Smooth muscle cell (in vitro differentiated cells): ENCODE measurements around the gene EFCAB5. TPM values are rescaled to one million over a fixed set of nuclear protein-coding genes. Genes with fewer than 3 reads are reported as not detected.

Experiments used
- DNase-seq: peaks from one replicate; lab custom pipeline; 2025; ENCODE audit not compliant: unreplicated experiment; lab: John Stamatoyannopoulos, UW
- H2AFZ ChIP-seq: fragments of 200-600 bp; sonication (generic); 2 replicates; pipeline ENCODE4 v1.6.0; 2016; ENCODE audit warnings: antibody characterized with exemption, low read depth, mild to moderate bottlenecking
- H3F3A ChIP-seq: fragments of 200-600 bp; sonication (generic); 2 replicates; pipeline ENCODE4 v1.6.0; 2017; ENCODE audit warnings: antibody characterized with exemption, low read depth
- H3K27ac ChIP-seq: fragments of 200-600 bp; sonication (generic); 2 replicates; pipeline ENCODE4 v1.5.1; 2016; ENCODE audit warnings: low read depth, mild to moderate bottlenecking
- H3K27me3 ChIP-seq: fragments of 200-600 bp; sonication (generic); 2 replicates; pipeline ENCODE4 v1.6.1; 2016; ENCODE audit warnings: low read depth, mild to moderate bottlenecking
- H3K36me3 ChIP-seq: fragments of 200-600 bp; sonication (generic); 2 replicates; pipeline ENCODE4 v1.5.1; 2016; ENCODE audit warnings: low read depth
- H3K4me1 ChIP-seq: fragments of 200-600 bp; sonication (generic); 2 replicates; pipeline ENCODE4 v1.5.1; 2016; ENCODE audit warnings: low read depth
- H3K4me2 ChIP-seq: fragments of 200-600 bp; sonication (generic); 2 replicates; pipeline ENCODE4 v1.6.0; 2016; ENCODE audit warnings: mild to moderate bottlenecking
- H3K4me3 ChIP-seq: fragments of 200-600 bp; sonication (generic); 2 replicates; pipeline ENCODE4 v1.5.1; 2016; ENCODE audit warnings: mild to moderate bottlenecking
- H3K79me2 ChIP-seq: fragments of 200-600 bp; sonication (generic); 2 replicates; pipeline ENCODE4 v1.6.0; 2016; ENCODE audit warnings: low read depth, mild to moderate bottlenecking
- H3K9ac ChIP-seq: fragments of 200-600 bp; sonication (generic); 2 replicates; pipeline ENCODE4 v1.6.0; 2016; ENCODE audit warnings: low read depth
- H3K9me3 ChIP-seq: fragments of 200-600 bp; sonication (generic); replicated peaks from 2 replicates; pipeline ENCODE4 v1.5.1; 2016; ENCODE audit warnings: low read depth
- H4K20me1 ChIP-seq: fragments of 200-600 bp; sonication (generic); 2 replicates; pipeline ENCODE4 v1.6.0; 2016; ENCODE audit warnings: low read depth
- WGBS: methylation state at CpG from one replicate; pipeline ENCODE4 v1.1.7; 2016; ENCODE audit warnings: low lambda C conversion rate; 5-methylcytosine and 5-hydroxymethylcytosine counted together
- polyA plus RNA-seq: library from polyadenylated mRNA; unstranded; fragments of >200 nt; fragmentation: Nextera tagmentation; extraction: Ambion mirVana; gene quantifications from 2 replicates; pipeline ENCODE4 v1.2.1, GENCODE V29; 2016
- total RNA-seq: library from RNA; depleted of rRNA; stranded (reverse); fragments of >200 nt; gene quantifications from 2 replicates; pipeline ENCODE4 v1.2.3, GENCODE V29; 2014
- TF ChIP-seq, protein P1 (sequence below): fragments of 200-600 bp; sonication (generic); IDR thresholded peaks from 2 replicates; pipeline ENCODE4 v1.5.1; 2017; ENCODE audit warnings: borderline replicate concordance, mild to moderate bottlenecking, antibody characterized with exemption; ENCODE audit not compliant: insufficient read depth, poor library complexity, severe bottlenecking

The EFCAB5 gene
- total and polyA plus RNA-seq, 2 experiments from 2014 or later = 0.31 TPM; not detected in 1

DNA sequence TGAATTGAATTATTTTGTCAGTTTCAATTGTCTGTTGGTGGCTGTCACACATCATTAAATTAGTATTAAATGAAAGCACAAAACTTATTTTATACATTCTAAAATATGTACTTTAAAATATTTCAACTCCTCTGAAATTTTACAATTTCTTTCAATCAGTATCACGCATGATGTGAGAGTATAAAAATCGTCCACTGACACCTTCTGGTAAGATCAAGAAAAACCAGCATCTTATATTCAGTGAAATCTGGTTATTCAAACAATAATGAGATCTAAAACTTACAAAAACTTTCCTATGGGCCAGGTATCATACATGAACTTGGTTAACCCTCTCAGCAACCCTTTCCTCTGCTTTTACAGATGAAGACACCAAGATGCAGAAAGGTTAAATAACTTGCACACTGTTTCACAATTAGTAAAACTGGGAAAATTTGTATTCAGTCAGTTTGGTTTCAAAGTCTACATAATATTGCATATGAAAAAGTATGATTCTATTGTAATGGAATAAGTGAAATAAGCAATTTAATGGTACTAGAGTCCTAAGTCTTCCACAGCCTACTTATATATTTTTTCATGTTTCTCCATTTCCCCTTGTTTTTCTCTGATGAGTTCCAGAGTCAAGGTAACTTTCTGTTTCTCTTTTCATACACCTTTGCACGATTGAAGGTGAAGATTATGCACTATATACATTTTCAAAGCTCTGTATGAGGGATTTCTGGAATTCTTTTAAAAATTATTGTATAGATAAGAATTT is 58.7 kb downstream of the EFCAB5 start:
- Histone ChIP-seq H3F3A (no peaks in the 10 kb centered on the region), H3K79me2 (no peaks in the 10 kb centered on the region), H4K20me1 (no peaks in the 10 kb centered on the region), H3K4me2 (no peak overlapping the region), H2AFZ (no peak overlapping the region), H3K9ac (no peak overlapping the region), H3K27ac (no peak overlapping the region), H3K4me3 (no peak overlapping the region), H3K4me1 (no peaks in the 10 kb centered on the region), H3K36me3 (no peaks in the 10 kb centered on the region), H3K27me3 (no peaks in the 10 kb centered on the region), H3K9me3 (no peaks in the 10 kb centered on the region)
- TF ChIP-seq, protein P1, sequence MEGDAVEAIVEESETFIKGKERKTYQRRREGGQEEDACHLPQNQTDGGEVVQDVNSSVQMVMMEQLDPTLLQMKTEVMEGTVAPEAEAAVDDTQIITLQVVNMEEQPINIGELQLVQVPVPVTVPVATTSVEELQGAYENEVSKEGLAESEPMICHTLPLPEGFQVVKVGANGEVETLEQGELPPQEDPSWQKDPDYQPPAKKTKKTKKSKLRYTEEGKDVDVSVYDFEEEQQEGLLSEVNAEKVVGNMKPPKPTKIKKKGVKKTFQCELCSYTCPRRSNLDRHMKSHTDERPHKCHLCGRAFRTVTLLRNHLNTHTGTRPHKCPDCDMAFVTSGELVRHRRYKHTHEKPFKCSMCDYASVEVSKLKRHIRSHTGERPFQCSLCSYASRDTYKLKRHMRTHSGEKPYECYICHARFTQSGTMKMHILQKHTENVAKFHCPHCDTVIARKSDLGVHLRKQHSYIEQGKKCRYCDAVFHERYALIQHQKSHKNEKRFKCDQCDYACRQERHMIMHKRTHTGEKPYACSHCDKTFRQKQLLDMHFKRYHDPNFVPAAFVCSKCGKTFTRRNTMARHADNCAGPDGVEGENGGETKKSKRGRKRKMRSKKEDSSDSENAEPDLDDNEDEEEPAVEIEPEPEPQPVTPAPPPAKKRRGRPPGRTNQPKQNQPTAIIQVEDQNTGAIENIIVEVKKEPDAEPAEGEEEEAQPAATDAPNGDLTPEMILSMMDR = no peak
- no peak for DNase-seq
- WGBS = 91% methylated on average over 3 of the region's 3 CpGs

DNA sequence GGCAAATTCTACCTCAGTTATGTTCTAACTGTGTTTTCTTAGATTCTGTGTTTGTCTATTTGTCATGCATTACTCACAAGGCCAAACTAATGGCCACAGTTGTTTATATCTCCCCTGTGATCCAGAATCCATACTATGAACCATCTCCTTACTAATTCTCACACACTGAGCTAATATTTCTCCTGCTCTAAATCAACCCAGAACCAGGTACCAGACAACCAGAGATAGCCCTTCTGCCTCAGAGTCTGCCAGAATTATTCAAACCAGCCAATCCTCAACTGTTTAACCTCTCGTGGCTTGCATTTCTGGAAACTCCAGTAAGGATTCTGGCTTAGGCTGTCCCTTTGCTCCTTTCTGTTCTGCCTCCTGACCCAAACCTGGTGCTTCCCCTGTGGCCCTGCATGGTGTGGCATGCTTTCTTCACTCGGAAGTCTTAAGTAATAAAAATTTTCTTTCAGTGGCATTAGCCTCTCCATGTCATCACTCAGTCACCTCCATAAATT is 59.4 kb downstream of the EFCAB5 start:
- TF ChIP-seq, protein P1 = no peak
- Histone ChIP-seq H3K4me3 (no peak overlapping the region), H3K36me3 (no peaks in the 10 kb centered on the region), H3K27ac (no peak overlapping the region), H3K4me1 (peaks cover 2% of the 10 kb centered on the region), H3K27me3 (no peaks in the 10 kb centered on the region), H3F3A (no peaks in the 10 kb centered on the region), H3K79me2 (no peaks in the 10 kb centered on the region), H3K4me2 (no peak overlapping the region), H2AFZ (no peak overlapping the region), H3K9ac (no peak overlapping the region), H3K9me3 (no peaks in the 10 kb centered on the region), H4K20me1 (no peaks in the 10 kb centered on the region)
- DNase-seq = no peak
- WGBS = 32% methylated on average over 2 of the region's 2 CpGs

DNA sequence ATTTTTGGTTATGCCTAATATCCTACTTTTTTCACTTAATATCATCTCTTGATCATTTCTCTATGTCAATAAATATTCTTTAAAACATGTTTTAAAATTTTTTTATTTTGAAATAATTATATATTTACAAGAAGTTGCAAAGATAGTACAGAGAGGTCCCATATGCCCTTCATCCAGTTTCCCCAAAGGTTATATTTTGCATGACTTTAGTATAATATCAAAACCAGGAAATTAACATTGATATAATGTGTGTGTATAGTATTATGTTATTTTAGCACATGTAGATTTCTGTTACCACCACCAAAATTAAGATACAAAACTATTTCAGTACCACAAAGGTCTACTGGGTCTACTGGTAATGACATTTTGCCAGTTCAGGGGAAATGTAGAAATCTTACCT is 60.7 kb downstream of the EFCAB5 start:
- no peak overlapping the region for H3K4me3 ChIP-seq
- TF ChIP-seq, protein P1 = no peak
- no peaks in the 10 kb centered on the region for H3K9me3 ChIP-seq
- H3K9ac ChIP-seq = no peak overlapping the region
- no peaks in the 10 kb centered on the region for H3K36me3 ChIP-seq
- DNase-seq = no peak
- H3K4me1 ChIP-seq = peaks cover 2% of the 10 kb centered on the region
- no peak overlapping the region for H3K4me2 ChIP-seq
- no peak overlapping the region for H3K27ac ChIP-seq
- peaks cover 5% of the 10 kb centered on the region for H3F3A ChIP-seq
- H2AFZ ChIP-seq = no peak overlapping the region
- no peaks in the 10 kb centered on the region for H3K79me2 ChIP-seq
- no peaks in the 10 kb centered on the region for H4K20me1 ChIP-seq
- no peaks in the 10 kb centered on the region for H3K27me3 ChIP-seq
